ENCODE measurements around the gene EIF4H.
"Not testable (repeated sequence)": the region's sequence is repeated elsewhere in the genome, so short reads cannot be mapped to it uniquely, and the experiment has no call there.

EIF4H gene

DNA sequence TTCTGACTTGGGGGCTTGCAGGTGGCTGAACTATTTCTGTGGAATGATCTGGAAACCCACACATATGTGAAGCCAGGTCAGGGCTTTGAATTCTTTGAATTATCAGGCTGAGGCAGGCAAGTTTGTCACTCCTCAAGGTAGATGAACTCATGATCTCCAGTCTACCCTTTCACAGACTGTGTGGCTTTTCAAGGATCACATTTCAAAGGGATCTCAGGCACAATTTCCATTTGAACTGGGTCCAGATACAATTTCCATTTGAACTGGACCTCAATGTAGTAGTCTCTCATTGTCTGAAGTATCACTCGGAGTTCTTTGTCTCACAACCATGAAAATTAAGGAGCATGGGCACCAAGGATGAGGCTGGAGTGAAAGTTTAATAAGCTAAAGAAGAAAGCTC, 25.7 kb upstream of the EIF4H start:
- no peaks in the 10 kb centered on the region for H3K9me3 ChIP-seq (ENCODE audit: control insufficient read depth in 1 of 2, low read length in 2 of 2)
- H3K9ac ChIP-seq (ENCODE audit: low read depth in 1 of 2, low read length in 2 of 2), result no peak overlapping the region
- no peak overlapping the region for H3K27ac ChIP-seq (ENCODE audit: low read depth, low read length)
- no peaks in the 10 kb centered on the region for H3K36me3 ChIP-seq (ENCODE audit: control insufficient read depth in 1 of 2, insufficient read depth in 2 of 2, low read length in 2 of 2)
- no peaks in the 10 kb centered on the region for H3K4me1 ChIP-seq (ENCODE audit: control insufficient read depth in 1 of 2, insufficient read depth in 2 of 2, low read length in 2 of 2)
- no peak overlapping the region for H3K4me3 ChIP-seq (ENCODE audit: low read depth in 1 of 2, low read length in 2 of 2)
- no peaks in the 10 kb centered on the region for H3K27me3 ChIP-seq (ENCODE audit: control insufficient read depth in 1 of 2, insufficient read depth in 2 of 2, low read length in 2 of 2)

DNA sequence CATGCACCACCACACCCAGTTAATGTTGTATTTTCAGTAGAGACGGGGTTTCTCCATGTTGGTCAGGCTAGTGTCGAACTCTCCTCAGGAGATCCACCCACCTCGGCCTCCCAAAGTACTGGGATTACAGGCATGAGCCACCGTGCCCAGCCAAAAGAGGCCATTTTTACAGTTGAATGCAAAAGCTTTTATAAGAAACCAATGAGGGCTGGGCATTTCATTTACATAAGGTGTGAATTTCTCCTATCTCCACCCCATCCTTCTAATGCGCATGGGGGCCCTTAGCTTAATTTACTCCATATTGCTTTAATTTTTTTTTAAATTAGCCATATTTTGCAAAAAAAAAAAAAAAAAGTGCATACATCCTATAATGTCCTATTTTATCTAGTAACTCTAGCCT, 25.1 kb upstream of the EIF4H start:
- Histone ChIP-seq H3K9ac (ENCODE audit: low read depth in 1 of 2, low read length in 2 of 2) (no peak overlapping the region), H3K4me1 (ENCODE audit: control insufficient read depth in 1 of 2, insufficient read depth in 2 of 2, low read length in 2 of 2) (no peaks in the 10 kb centered on the region), H3K36me3 (ENCODE audit: control insufficient read depth in 1 of 2, insufficient read depth in 2 of 2, low read length in 2 of 2) (no peaks in the 10 kb centered on the region)

DNA sequence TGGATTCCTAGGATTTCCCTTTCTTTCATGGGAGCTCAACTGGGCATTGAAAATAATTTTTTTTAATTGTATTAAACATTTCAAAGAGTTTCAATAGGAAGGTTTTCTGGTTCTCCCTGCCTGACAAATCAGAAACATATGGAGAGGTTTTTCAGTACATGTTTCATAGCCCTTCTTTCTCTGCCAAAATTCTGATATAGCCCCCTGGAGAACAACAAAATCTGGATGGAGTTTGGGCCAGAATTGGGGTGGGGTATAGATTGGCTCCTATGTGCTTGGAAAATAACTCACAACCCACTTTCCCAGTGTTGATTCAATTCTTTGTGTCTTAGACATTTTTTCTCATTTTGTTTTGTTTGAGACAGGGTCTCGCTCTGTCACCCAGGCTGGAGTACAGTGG, 24.6 kb upstream of the EIF4H start:
- no peaks in the 10 kb centered on the region for H3K4me1 ChIP-seq (ENCODE audit: control insufficient read depth in 1 of 2, insufficient read depth in 2 of 2, low read length in 2 of 2)
- no peak overlapping the region for H3K4me3 ChIP-seq (ENCODE audit: low read depth in 1 of 2, low read length in 2 of 2)
- no peaks in the 10 kb centered on the region for H3K36me3 ChIP-seq (ENCODE audit: control insufficient read depth in 1 of 2, insufficient read depth in 2 of 2, low read length in 2 of 2)
- no peak overlapping the region for H3K27ac ChIP-seq (ENCODE audit: low read depth, low read length)
- no peaks in the 10 kb centered on the region for H3K9me3 ChIP-seq (ENCODE audit: control insufficient read depth in 1 of 2, low read length in 2 of 2)
- no peaks in the 10 kb centered on the region for H3K27me3 ChIP-seq (ENCODE audit: control insufficient read depth in 1 of 2, insufficient read depth in 2 of 2, low read length in 2 of 2)
- no peak overlapping the region for H3K9ac ChIP-seq (ENCODE audit: low read depth in 1 of 2, low read length in 2 of 2)

More for the DNA sequence above, 25.1 kb upstream of the EIF4H start:
- Histone ChIP-seq H3K27me3 (ENCODE audit: control insufficient read depth in 1 of 2, insufficient read depth in 2 of 2, low read length in 2 of 2) (no peaks in the 10 kb centered on the region), H3K4me3 (ENCODE audit: low read depth in 1 of 2, low read length in 2 of 2) (no peak overlapping the region), H3K27ac (ENCODE audit: low read depth, low read length) (no peak overlapping the region), H3K9me3 (ENCODE audit: control insufficient read depth in 1 of 2, low read length in 2 of 2) (no peaks in the 10 kb centered on the region)

GRCh38 chr7:74153736-74154135, 20.4 kb upstream of the EIF4H start:
- no peaks in the 10 kb centered on the region for H3K9me3 ChIP-seq (ENCODE audit: control insufficient read depth in 1 of 2, low read length in 2 of 2)
- no peaks in the 10 kb centered on the region for H3K27me3 ChIP-seq (ENCODE audit: control insufficient read depth in 1 of 2, insufficient read depth in 2 of 2, low read length in 2 of 2)
- no peak overlapping the region for H3K27ac ChIP-seq (ENCODE audit: low read depth, low read length)
- no peaks in the 10 kb centered on the region for H3K36me3 ChIP-seq (ENCODE audit: control insufficient read depth in 1 of 2, insufficient read depth in 2 of 2, low read length in 2 of 2)
- no peak overlapping the region for H3K4me3 ChIP-seq (ENCODE audit: low read depth in 1 of 2, low read length in 2 of 2)
- H3K9ac ChIP-seq (ENCODE audit: low read depth in 1 of 2, low read length in 2 of 2), result no peak overlapping the region
- no peaks in the 10 kb centered on the region for H3K4me1 ChIP-seq (ENCODE audit: control insufficient read depth in 1 of 2, insufficient read depth in 2 of 2, low read length in 2 of 2)

- H3K4me1 ChIP-seq (ENCODE audit: control insufficient read depth in 1 of 2, insufficient read depth in 2 of 2, low read length in 2 of 2), result no peaks in the 10 kb centered on the region
- no peaks in the 10 kb centered on the region for H3K27me3 ChIP-seq (ENCODE audit: control insufficient read depth in 1 of 2, insufficient read depth in 2 of 2, low read length in 2 of 2)
- H3K27ac ChIP-seq (ENCODE audit: low read depth, low read length), result no peak overlapping the region
- no peak overlapping the region for H3K9ac ChIP-seq (ENCODE audit: low read depth in 1 of 2, low read length in 2 of 2)
- no peak overlapping the region for H3K4me3 ChIP-seq (ENCODE audit: low read depth in 1 of 2, low read length in 2 of 2)
- no peaks in the 10 kb centered on the region for H3K36me3 ChIP-seq (ENCODE audit: control insufficient read depth in 1 of 2, insufficient read depth in 2 of 2, low read length in 2 of 2)
- H3K9me3 ChIP-seq (ENCODE audit: control insufficient read depth in 1 of 2, low read length in 2 of 2), result no peaks in the 10 kb centered on the region
Observed at GRCh38 chr7:74155810-74156395, 18.3 kb upstream of the EIF4H start.

GRCh38 chr7:74157605-74158004, 16.6 kb upstream of the EIF4H start:
- Histone ChIP-seq H3K36me3 (ENCODE audit: control insufficient read depth in 1 of 2, insufficient read depth in 2 of 2, low read length in 2 of 2) (no peaks in the 10 kb centered on the region), H3K9ac (ENCODE audit: low read depth in 1 of 2, low read length in 2 of 2) (no peak overlapping the region), H3K4me1 (ENCODE audit: control insufficient read depth in 1 of 2, insufficient read depth in 2 of 2, low read length in 2 of 2) (no peaks in the 10 kb centered on the region), H3K4me3 (ENCODE audit: low read depth in 1 of 2, low read length in 2 of 2) (no peak overlapping the region), H3K27me3 (ENCODE audit: control insufficient read depth in 1 of 2, insufficient read depth in 2 of 2, low read length in 2 of 2) (no peaks in the 10 kb centered on the region), H3K9me3 (ENCODE audit: control insufficient read depth in 1 of 2, low read length in 2 of 2) (no peaks in the 10 kb centered on the region), H3K27ac (ENCODE audit: low read depth, low read length) (no peak overlapping the region)

- no peak overlapping the region for H3K27ac ChIP-seq (ENCODE audit: low read depth, low read length)
- no peaks in the 10 kb centered on the region for H3K36me3 ChIP-seq (ENCODE audit: control insufficient read depth in 1 of 2, insufficient read depth in 2 of 2, low read length in 2 of 2)
- no peak overlapping the region for H3K4me3 ChIP-seq (ENCODE audit: low read depth in 1 of 2, low read length in 2 of 2)
- no peak overlapping the region for H3K9ac ChIP-seq (ENCODE audit: low read depth in 1 of 2, low read length in 2 of 2)
- H3K9me3 ChIP-seq (ENCODE audit: control insufficient read depth in 1 of 2, low read length in 2 of 2), result no peaks in the 10 kb centered on the region
- no peaks in the 10 kb centered on the region for H3K27me3 ChIP-seq (ENCODE audit: control insufficient read depth in 1 of 2, insufficient read depth in 2 of 2, low read length in 2 of 2)
- H3K4me1 ChIP-seq (ENCODE audit: control insufficient read depth in 1 of 2, insufficient read depth in 2 of 2, low read length in 2 of 2), result no peaks in the 10 kb centered on the region
Observed at GRCh38 chr7:74164985-74165456, 9.1 kb upstream of the EIF4H start.

DNA sequence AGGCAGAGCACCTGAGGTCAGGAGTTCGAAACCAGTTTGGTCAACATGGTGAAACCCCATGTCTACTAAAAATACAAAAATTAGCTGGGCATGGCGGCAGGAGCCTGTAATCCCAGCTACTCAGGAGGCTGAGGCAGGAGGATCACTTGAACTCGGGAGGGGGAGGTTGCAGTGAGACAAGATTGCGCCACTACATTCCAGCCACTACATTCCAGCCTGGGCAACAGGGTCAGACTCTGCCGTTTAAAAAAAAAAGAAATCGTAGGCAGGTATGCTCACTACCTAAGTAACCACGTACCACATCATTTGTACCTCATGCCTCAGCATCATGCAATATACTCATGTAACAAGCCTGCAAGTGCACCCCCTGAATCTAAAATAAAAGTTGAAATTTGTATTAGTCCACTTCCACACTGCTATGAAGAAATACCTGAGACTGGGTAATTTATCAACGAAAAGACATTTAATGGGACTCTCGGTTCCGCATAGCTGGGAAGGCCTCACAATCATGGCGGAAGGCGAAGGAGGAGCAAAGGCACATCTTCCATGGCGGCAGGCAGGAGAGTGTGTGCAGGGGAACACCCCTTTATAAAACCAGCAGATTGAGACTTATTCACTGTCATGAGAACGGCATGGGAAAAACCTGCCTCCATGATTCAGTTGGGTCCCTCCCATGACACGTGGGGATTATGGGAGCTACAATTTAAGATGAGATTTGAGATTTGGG, 8.1 kb upstream of the EIF4H start:
- no peak overlapping the region for H3K9ac ChIP-seq (ENCODE audit: low read depth in 1 of 2, low read length in 2 of 2)
- H3K4me3 ChIP-seq (ENCODE audit: low read depth in 1 of 2, low read length in 2 of 2), result no peak overlapping the region
- H3K27me3 ChIP-seq (ENCODE audit: control insufficient read depth in 1 of 2, insufficient read depth in 2 of 2, low read length in 2 of 2), result no peaks in the 10 kb centered on the region
- H3K27ac ChIP-seq (ENCODE audit: low read depth, low read length), result no peak overlapping the region
- H3K4me1 ChIP-seq (ENCODE audit: control insufficient read depth in 1 of 2, insufficient read depth in 2 of 2, low read length in 2 of 2), result no peaks in the 10 kb centered on the region
- no peaks in the 10 kb centered on the region for H3K9me3 ChIP-seq (ENCODE audit: control insufficient read depth in 1 of 2, low read length in 2 of 2)
- H3K36me3 ChIP-seq (ENCODE audit: control insufficient read depth in 1 of 2, insufficient read depth in 2 of 2, low read length in 2 of 2), result no peaks in the 10 kb centered on the region

DNA sequence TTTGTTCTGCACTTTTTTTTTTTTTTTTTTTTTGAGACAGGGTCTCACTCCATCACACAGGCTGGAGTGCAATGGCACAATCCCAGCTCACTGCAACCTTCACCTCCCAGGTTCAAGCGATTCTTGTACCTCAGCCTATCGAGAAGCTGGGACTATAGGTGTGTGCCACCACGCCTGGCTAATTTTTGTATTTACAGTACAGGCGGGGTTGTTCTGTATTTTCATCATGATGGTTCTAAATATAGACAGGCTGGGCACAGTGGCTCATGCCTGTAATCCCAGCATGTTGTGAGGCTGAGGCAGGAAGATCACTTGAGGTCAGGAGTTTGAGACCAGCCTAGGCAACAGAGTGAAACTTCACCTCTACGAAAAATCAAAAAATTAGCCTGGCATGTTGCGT, 6.8 kb upstream of the EIF4H start:
- not testable (repeated sequence) for H3K36me3 ChIP-seq (ENCODE audit: control insufficient read depth in 1 of 2, insufficient read depth in 2 of 2, low read length in 2 of 2); H3K4me3 ChIP-seq (ENCODE audit: low read depth in 1 of 2, low read length in 2 of 2); H3K4me1 ChIP-seq (ENCODE audit: control insufficient read depth in 1 of 2, insufficient read depth in 2 of 2, low read length in 2 of 2); H3K27ac ChIP-seq (ENCODE audit: low read depth, low read length); H3K9me3 ChIP-seq (ENCODE audit: control insufficient read depth in 1 of 2, low read length in 2 of 2); H3K9ac ChIP-seq (ENCODE audit: low read depth in 1 of 2, low read length in 2 of 2); H3K27me3 ChIP-seq (ENCODE audit: control insufficient read depth in 1 of 2, insufficient read depth in 2 of 2, low read length in 2 of 2)

GRCh38 chr7:74173074-74173473, 1.1 kb upstream of the EIF4H start:
- peak overlapping the region; percentile 10 for H3K27ac ChIP-seq (ENCODE audit: low read depth, low read length)
- peak overlapping the region; percentile 91 to 95 for H3K4me3 ChIP-seq (ENCODE audit: low read depth in 1 of 2, low read length in 2 of 2)
- no peaks in the 10 kb centered on the region for H3K27me3 ChIP-seq (ENCODE audit: control insufficient read depth in 1 of 2, insufficient read depth in 2 of 2, low read length in 2 of 2)
- H3K36me3 ChIP-seq (ENCODE audit: control insufficient read depth in 1 of 2, insufficient read depth in 2 of 2, low read length in 2 of 2), result peaks cover 0 to 7% of the 10 kb centered on the region in 2 donors
- H3K4me1 ChIP-seq (ENCODE audit: control insufficient read depth in 1 of 2, insufficient read depth in 2 of 2, low read length in 2 of 2), result peaks cover 25 to 37% of the 10 kb centered on the region in 2 donors
- peak overlapping the region; percentile 87 to 96 for H3K9ac ChIP-seq (ENCODE audit: low read depth in 1 of 2, low read length in 2 of 2)
- H3K9me3 ChIP-seq (ENCODE audit: control insufficient read depth in 1 of 2, low read length in 2 of 2), result no peaks in the 10 kb centered on the region

Measured in duodenal mucosa (tissue), 2 donors.